ENCODE results near the gene BIRC6.
A peak's percentile ranks its signal among the peaks of the same experiment; 100 is the strongest.

The BIRC6 gene

GRCh38 chr2:32624812-32625211 lies 268.0 kb downstream of the BIRC6 start:
- H3K4me1 ChIP-seq (ENCODE audit: insufficient read depth, low read length, poor library complexity, severe bottlenecking): peaks cover 1% of the 10 kb centered on the region
- TF ChIP-seq, protein P1, sequence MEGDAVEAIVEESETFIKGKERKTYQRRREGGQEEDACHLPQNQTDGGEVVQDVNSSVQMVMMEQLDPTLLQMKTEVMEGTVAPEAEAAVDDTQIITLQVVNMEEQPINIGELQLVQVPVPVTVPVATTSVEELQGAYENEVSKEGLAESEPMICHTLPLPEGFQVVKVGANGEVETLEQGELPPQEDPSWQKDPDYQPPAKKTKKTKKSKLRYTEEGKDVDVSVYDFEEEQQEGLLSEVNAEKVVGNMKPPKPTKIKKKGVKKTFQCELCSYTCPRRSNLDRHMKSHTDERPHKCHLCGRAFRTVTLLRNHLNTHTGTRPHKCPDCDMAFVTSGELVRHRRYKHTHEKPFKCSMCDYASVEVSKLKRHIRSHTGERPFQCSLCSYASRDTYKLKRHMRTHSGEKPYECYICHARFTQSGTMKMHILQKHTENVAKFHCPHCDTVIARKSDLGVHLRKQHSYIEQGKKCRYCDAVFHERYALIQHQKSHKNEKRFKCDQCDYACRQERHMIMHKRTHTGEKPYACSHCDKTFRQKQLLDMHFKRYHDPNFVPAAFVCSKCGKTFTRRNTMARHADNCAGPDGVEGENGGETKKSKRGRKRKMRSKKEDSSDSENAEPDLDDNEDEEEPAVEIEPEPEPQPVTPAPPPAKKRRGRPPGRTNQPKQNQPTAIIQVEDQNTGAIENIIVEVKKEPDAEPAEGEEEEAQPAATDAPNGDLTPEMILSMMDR (conservative IDR thresholded peaks at IDR 0.05; ENCODE audit: low read length): no peak
- TF ChIP-seq EZH2phosphoT487 (IDR thresholded peaks at IDR 0.05; ENCODE audit: borderline replicate concordance): no peak
- H3K79me2 ChIP-seq (ENCODE audit: insufficient read depth, low read length): no peaks in the 10 kb centered on the region; the same call in 1 of the 2 replicates
- H3K9ac ChIP-seq (ENCODE audit: low read depth, low read length, poor library complexity, severe bottlenecking): no peak overlapping the region
- H3K9me2 ChIP-seq (replicated peaks; ENCODE audit: low read depth, low read length): no peaks in the 10 kb centered on the region
- H3K4me2 ChIP-seq (ENCODE audit: low read depth, low read length, poor library complexity, severe bottlenecking): no peak overlapping the region
- H2AFZ ChIP-seq (ENCODE audit: low read length): no peak overlapping the region
- H3F3A ChIP-seq (ENCODE audit: low read depth): no peaks in the 10 kb centered on the region
- H4K20me1 ChIP-seq (ENCODE audit: insufficient read depth, low read length, poor library complexity, severe bottlenecking): no peaks in the 10 kb centered on the region
- peaks cover 6% of the 10 kb centered on the region; the same call in 1 of the 2 replicates for H3K36me3 ChIP-seq (ENCODE audit: insufficient read depth, low read length)
- no peaks in the 10 kb centered on the region for H3K27me3 ChIP-seq (ENCODE audit: insufficient read depth, low read length, poor library complexity, severe bottlenecking)
- H3K4me3 ChIP-seq (ENCODE audit: low read length, poor library complexity, severe bottlenecking): no peak overlapping the region
- H3K9me3 ChIP-seq (ENCODE audit: insufficient read depth, low read depth, low read length): no peaks in the 10 kb centered on the region

DNA sequence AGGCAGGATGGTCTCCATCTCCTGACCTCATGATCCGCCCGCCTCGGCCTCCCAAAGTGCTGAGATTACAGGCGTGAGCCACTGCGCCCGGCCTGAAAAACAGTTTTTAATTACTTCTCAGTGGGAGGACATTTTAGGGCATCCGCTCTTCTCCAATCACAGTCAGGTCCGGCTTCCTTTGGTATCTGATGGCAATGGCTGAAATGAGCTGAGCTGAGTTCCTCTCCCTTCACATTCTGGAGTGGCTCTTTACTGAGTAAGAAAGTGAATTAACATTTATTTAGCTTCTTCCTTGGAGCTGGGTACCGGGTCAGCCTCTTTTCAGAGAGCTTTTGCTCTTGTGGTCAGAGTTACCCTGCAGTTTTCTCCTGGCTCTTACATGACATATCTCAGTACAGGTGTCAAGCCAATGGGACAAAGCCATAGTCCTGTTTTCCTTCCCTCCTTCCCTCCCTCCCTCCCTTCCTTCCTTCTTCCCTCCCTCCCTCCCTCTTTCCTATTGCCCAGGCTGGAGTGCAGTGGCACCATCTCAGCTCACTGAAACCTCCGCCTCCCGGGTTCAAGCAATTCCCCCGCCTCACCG lies 269.9 kb downstream of the BIRC6 start:
- Histone ChIP-seq H3K9ac (ENCODE audit: low read depth, low read length, poor library complexity, severe bottlenecking) (no peak overlapping the region), H3F3A (ENCODE audit: low read depth) (no peaks in the 10 kb centered on the region), H3K4me1 (ENCODE audit: insufficient read depth, low read length, poor library complexity, severe bottlenecking) (peaks cover 5% of the 10 kb centered on the region), H3K9me2 (replicated peaks; ENCODE audit: low read depth, low read length) (no peaks in the 10 kb centered on the region), H4K20me1 (ENCODE audit: insufficient read depth, low read length, poor library complexity, severe bottlenecking) (no peaks in the 10 kb centered on the region), H2AFZ (ENCODE audit: low read length) (no peak overlapping the region), H3K79me2 (ENCODE audit: insufficient read depth, low read length) (no peaks in the 10 kb centered on the region; the same call in 1 of the 2 replicates), H3K36me3 (ENCODE audit: insufficient read depth, low read length) (peaks cover 3% of the 10 kb centered on the region; the same call in 1 of the 2 replicates), H3K9me3 (ENCODE audit: insufficient read depth, low read depth, low read length) (no peaks in the 10 kb centered on the region), H3K27me3 (ENCODE audit: insufficient read depth, low read length, poor library complexity, severe bottlenecking) (no peaks in the 10 kb centered on the region), H3K4me3 (ENCODE audit: low read length, poor library complexity, severe bottlenecking) (no peak overlapping the region), H3K4me2 (ENCODE audit: low read depth, low read length, poor library complexity, severe bottlenecking) (no peak overlapping the region)
- TF ChIP-seq, protein P1 (conservative IDR thresholded peaks at IDR 0.05; ENCODE audit: low read length): no peak
- TF ChIP-seq EZH2phosphoT487 (IDR thresholded peaks at IDR 0.05; ENCODE audit: borderline replicate concordance): no peak

DNA sequence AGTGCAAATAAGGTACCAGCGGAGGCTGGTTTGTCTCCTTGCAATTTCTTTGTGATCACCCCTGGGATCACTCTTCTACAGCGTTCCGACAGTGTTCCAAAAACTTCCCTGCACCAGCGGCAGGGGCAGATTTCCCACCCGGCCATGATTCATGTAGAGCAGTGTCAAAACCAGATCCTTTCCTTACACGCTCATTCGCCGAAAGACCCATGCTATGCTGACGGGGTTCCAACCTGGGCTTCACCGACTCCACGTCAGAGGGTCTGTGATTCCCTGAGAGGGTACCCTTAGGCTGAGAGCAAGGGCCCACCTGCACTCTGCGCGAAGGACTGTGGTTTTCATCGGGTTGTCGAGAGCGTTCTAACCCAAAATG lies 270.6 kb downstream of the BIRC6 start:
- Histone ChIP-seq H3K79me2 (ENCODE audit: insufficient read depth, low read length) (no peaks in the 10 kb centered on the region; the same call in 1 of the 2 replicates), H2AFZ (ENCODE audit: low read length) (peak overlapping the region; percentile 90), H3K4me1 (ENCODE audit: insufficient read depth, low read length, poor library complexity, severe bottlenecking) (peaks cover 9% of the 10 kb centered on the region), H3K9me2 (replicated peaks; ENCODE audit: low read depth, low read length) (no peaks in the 10 kb centered on the region), H3K27me3 (ENCODE audit: insufficient read depth, low read length, poor library complexity, severe bottlenecking) (no peaks in the 10 kb centered on the region), H3K4me2 (ENCODE audit: low read depth, low read length, poor library complexity, severe bottlenecking) (peak overlapping the region; percentile 64), H3K9ac (ENCODE audit: low read depth, low read length, poor library complexity, severe bottlenecking) (no peak overlapping the region), H3K4me3 (ENCODE audit: low read length, poor library complexity, severe bottlenecking) (peak overlapping the region; percentile 90), H4K20me1 (ENCODE audit: insufficient read depth, low read length, poor library complexity, severe bottlenecking) (no peaks in the 10 kb centered on the region), H3K9me3 (ENCODE audit: insufficient read depth, low read depth, low read length) (no peaks in the 10 kb centered on the region), H3F3A (ENCODE audit: low read depth) (no peaks in the 10 kb centered on the region), H3K36me3 (ENCODE audit: insufficient read depth, low read length) (no peaks in the 10 kb centered on the region)
- TF ChIP-seq EZH2phosphoT487 (IDR thresholded peaks at IDR 0.05; ENCODE audit: borderline replicate concordance): no peak
- TF ChIP-seq, protein P1 (conservative IDR thresholded peaks at IDR 0.05; ENCODE audit: low read length): no peak
